Brain microvascular endothelial cell (primary cell): Measurements from ENCODE around the gene STAT5B.
"Not testable (repeated sequence)": the region's sequence is repeated elsewhere in the genome, so short reads cannot be mapped to it uniquely, and the experiment has no call there.

Experiments used
- DNase-seq: peaks from one replicate; pipeline ENCODE4 v3.0.0-alpha.2; 2020
- H3K27ac ChIP-seq: fragments of 250-450 bp; sonication (Bioruptor Pico); 2 replicates; pipeline ENCODE4 v1.5.1; 2020; ENCODE audit warnings: mild to moderate bottlenecking, moderate library complexity
- H3K27me3 ChIP-seq: fragments of 250-450 bp; sonication (Bioruptor Pico); replicated peaks from 2 replicates; pipeline ENCODE4 v1.5.1; 2020; ENCODE audit warnings: mild to moderate bottlenecking
- H3K36me3 ChIP-seq: fragments of 250-450 bp; sonication (Bioruptor Pico); replicated peaks from 2 replicates; pipeline ENCODE4 v1.5.1; 2020; ENCODE audit warnings: mild to moderate bottlenecking
- H3K4me3 ChIP-seq: 2 replicates; pipeline ENCODE4 v1.5.1; 2011; ENCODE audit warnings: low read depth, mild to moderate bottlenecking, control low read depth, low read length, moderate library complexity
- CTCF ChIP-seq: IDR thresholded peaks from 2 replicates; pipeline ENCODE4 v1.5.1; 2011; ENCODE audit warnings: low read depth, mild to moderate bottlenecking, moderate library complexity, low read length, control low read depth, inconsistent platforms; ENCODE audit errors: missing control alignments
- in situ Hi-C: cut with HindIII; loops from 2 replicates; pipeline ENCODE4 v1.10.0; 2017; ENCODE audit warnings: low sequenced_read_pairs, low pct_ligation_motif_present

Gene STAT5B

GRCh38 chr17:42304187-42305030 lies 28.2 kb upstream of the STAT5B start:
- Histone ChIP-seq H3K4me3 (no peak overlapping the region), H3K36me3 (no peaks in the 10 kb centered on the region), H3K27ac (no peak overlapping the region), H3K27me3 (no peaks in the 10 kb centered on the region)
- in situ Hi-C loops: loop anchor here (25.0 kb wide), 1 partner anchor 208 kb away; no protein-coding TSS in a partner anchor
- no peak for DNase-seq
- no peak for TF ChIP-seq CTCF

GRCh38 chr17:42303694-42304093 lies 27.5 kb upstream of the STAT5B start:
- in situ Hi-C loops: loop anchor here (25.0 kb wide), 1 partner anchor 209 kb away; no protein-coding TSS in a partner anchor
- no peak overlapping the region for H3K27ac ChIP-seq
- DNase-seq: no peak
- no peaks in the 10 kb centered on the region for H3K27me3 ChIP-seq
- no peak overlapping the region for H3K4me3 ChIP-seq
- no peaks in the 10 kb centered on the region for H3K36me3 ChIP-seq
- no peak for TF ChIP-seq CTCF

- no peak overlapping the region for H3K27ac ChIP-seq
- no peaks in the 10 kb centered on the region for H3K27me3 ChIP-seq
- no peaks in the 10 kb centered on the region for H3K36me3 ChIP-seq
- DNase-seq: no peak
- in situ Hi-C loops: loop anchor here (25.0 kb wide), 1 partner anchor 211 kb away; no protein-coding TSS in a partner anchor
- no peak for TF ChIP-seq CTCF
- H3K4me3 ChIP-seq: no peak overlapping the region
These were observed 24.8 kb upstream of the STAT5B start for GRCh38 chr17:42301022-42301421.

- H3K27ac ChIP-seq, H3K27me3 ChIP-seq, H3K36me3 ChIP-seq, DNase-seq, H3K4me3 ChIP-seq: not testable (repeated sequence)
- in situ Hi-C loops: loop anchor here (25.0 kb wide), 1 partner anchor 212 kb away; no protein-coding TSS in a partner anchor
These were observed 23.7 kb upstream of the STAT5B start for GRCh38 chr17:42299913-42300312.

DNA sequence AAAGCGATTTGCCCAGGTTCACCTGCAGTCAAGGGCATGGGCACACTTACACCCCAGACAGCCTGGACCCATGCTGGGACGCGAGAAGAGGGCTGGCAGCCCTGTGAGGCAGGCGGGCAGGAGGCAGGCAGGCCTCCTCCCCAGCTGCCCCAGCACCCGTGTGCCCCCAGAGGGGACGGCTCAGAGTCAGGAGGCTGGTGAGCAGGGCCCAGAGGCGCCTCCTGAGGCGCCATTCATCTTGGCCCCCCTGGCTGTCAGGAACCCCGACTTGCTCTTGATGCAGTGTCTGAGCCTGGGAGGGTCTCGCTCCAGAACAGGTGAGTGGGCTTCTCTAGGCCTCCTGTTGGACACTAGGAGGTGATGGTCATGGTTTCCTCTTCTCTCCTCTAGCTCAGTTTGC lies 23.2 kb upstream of the STAT5B start:
- DNase-seq, H3K4me3 ChIP-seq, H3K27me3 ChIP-seq, in situ Hi-C loops, H3K27ac ChIP-seq, H3K36me3 ChIP-seq: not testable (repeated sequence)

GRCh38 chr17:42297775-42298174 lies 21.6 kb upstream of the STAT5B start:
- H3K27ac ChIP-seq, in situ Hi-C loops, H3K4me3 ChIP-seq, H3K36me3 ChIP-seq, H3K27me3 ChIP-seq, DNase-seq: not testable (repeated sequence)

DNA sequence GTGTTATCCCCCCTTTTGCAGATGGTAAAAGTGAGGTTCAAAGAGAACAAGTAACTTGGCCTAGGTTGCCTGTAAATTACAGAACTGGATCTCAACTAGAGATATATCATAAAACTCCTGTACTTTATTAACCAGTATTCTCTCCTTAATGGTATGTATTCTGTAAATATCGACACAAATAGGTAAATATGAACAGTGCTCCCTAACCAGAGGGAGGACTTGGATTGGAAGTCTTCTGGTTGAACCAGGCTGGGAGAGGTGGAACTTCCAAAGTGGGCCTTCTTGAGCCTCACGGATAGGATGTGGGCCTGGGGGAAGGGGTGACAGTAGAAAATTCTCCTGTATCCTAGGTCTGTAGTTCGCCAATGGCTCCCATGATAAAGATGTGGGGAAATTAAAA lies 19.8 kb upstream of the STAT5B start:
- in situ Hi-C loops: no loop called here
- no peaks in the 10 kb centered on the region for H3K36me3 ChIP-seq

More for the DNA sequence above, 19.8 kb upstream of the STAT5B start:
- TF ChIP-seq CTCF: no peak
- no peaks in the 10 kb centered on the region for H3K27me3 ChIP-seq
- H3K4me3 ChIP-seq: no peak overlapping the region
- no peak for DNase-seq
- H3K27ac ChIP-seq: no peak overlapping the region
